ENCODE data around the gene MVK.

The MVK gene

DNA sequence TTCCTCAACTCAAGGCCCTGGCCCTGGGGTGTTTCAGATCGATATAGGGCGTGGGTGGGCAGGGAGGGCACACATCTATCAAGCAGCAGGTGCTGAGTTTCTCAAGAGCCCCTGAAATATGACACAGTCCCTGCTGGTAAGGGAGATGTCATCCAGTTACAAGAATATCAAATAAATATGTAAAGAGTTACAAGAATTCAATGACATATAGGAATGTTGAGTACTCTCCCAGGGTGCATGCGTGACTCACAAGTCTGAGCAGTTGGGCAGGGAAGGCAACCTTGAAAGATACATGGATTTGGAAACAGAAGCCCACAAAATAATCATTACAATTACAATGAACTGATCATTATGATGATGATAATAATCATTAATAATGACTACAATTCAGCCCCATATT lies 35.2 kb downstream of the MVK start:
- DNase-seq (ENCODE audit: low read depth) = no peak

DNA sequence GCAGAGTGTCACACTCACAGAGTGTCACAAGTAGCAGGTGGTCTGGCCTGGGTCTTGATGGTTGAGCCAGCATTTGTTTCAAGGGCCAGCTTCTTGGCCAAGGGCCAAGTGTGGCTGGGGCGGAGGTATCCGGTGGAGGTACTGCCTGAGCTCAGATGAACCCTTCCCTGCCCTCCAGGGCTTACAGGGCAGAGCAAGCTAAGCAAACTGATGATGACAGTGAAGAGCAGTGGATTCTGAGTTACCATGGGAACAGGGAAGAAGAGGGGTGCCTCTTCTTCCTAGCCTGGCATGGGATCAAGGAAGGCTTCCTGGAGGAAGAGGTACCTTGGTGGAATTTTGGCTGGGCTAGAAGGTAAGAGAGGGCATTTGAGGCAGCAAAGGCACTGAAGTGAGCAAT lies 35.7 kb downstream of the MVK start:
- DNase-seq (ENCODE audit: low read depth) = no peak

GRCh38 chr12:109610523-109610922 lies 36.9 kb downstream of the MVK start:
- DNase-seq (ENCODE audit: low read depth) = no peak

- DNase-seq (ENCODE audit: low read depth) = no peak
These were observed 37.6 kb downstream of the MVK start for GRCh38 chr12:109611223-109611622.

DNA sequence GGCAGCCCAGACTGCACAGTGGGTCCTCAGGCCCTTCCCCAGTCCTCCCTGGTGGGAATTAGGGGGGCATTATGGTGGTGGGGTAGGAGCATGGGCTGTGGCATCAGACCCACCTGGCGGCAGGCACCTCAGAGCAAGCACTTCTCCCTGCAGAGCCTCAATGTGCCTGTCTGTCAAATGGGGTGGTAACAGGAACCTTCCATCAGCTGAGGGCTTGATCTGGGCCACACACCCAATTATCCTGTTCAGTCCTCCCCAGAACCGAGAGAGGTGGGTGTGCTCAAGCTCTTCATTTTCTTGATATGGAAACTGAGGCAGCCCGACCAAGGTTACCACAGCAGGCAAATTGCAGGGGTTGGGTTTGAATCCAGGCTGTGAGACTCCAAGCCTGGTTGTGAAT lies 38.4 kb downstream of the MVK start:
- DNase-seq (ENCODE audit: low read depth) = no peak

DNA sequence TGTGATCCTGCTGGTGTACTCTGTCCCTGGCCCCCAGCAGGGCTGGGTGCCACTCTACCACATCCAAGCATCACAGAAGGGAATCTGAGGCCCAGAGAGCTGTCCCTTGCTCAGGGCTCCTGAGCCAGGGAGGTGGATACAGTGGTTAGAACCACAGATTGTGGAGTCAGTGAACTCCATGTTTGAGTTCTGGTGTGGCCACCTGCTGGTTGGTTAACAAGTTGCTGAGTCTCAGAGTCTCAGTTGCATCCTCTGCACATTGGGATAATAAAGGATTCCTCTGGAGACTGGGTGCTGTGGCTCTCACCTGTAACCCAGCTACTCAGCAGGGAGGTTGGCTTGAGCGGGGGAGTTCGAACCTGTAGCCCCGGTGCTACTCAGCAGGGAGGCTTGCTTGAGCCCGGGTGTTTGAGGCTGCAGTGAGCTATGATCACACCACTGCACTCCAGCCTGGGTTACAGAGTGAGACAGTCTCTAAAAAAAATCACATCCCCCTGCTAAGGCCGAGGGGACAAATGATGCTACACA lies 39.4 kb downstream of the MVK start:
- DNase-seq (ENCODE audit: low read depth) = no peak

GRCh38 chr12:109613649-109614455 lies 40.3 kb downstream of the MVK start:
- no peak for DNase-seq (ENCODE audit: low read depth)

DNA sequence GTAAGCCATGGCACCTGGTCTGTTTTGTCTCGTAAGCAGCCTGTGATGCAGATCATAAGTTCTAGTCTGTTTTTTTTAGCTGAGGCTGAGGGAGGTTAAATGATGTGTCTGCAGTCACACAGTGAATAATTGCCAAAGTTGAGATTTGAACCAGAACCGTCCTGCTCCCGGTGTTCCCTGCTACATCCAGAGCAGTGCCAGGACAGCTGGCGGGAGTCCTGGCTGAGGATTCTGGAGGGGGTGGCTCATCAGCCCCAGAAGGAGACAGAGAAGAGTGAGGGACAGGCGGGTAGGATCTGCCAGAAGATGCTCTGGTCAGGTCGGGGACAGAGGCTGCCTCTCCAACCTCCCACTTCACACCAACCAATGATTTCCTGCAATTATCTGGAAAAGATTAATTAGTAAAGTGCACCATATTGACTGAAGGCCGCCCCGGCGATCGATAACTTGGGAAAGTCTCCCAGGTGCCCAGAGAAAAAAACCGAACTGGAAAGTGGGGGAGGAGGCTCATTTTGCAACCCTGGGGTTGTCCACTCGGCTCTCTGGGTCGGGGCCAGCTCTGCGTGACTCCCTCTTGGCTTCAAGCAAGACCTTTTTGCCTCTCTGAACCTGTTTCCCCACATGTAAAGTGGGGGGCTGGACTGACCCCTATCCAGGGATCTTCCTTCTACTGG lies 42.1 kb downstream of the MVK start:
- DNase-seq (ENCODE audit: low read depth) = no peak

GRCh38 chr12:109617491-109617890 lies 43.9 kb downstream of the MVK start:
- DNase-seq (ENCODE audit: low read depth) = no peak

- no peak for DNase-seq (ENCODE audit: low read depth)
These were observed 44.5 kb downstream of the MVK start for GRCh38 chr12:109618082-109618481.

DNA sequence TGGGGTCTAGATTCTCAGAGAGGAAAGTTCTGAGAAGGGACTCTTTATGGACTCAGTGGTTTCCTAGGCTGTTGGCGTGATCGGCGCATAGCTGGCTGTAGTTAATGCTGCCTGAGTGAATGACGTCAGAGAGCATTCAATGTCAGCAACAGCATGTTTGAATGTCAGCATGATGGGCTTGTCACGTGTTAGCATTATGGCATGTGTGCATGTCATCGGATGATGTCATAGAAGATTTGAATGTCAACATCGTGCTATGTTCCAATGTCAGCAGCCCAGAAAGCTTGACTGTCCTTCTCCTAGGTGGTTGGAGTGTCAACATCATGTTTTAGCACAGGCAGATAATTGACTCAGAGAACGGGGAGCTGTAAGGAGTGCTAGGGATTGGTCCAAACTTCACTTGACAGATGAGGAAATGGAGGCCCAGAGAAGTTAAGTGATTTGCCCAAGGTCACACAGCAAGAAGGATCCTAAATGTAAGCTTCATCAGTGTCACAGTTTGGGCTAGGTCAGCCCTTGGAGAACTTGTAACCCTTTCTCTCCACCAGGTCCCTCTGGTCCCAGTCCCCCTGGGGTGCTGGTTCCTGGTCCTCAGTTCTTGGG lies 45.5 kb downstream of the MVK start:
- DNase-seq (ENCODE audit: low read depth) = no peak

GRCh38 chr12:109621211-109621694 lies 47.7 kb downstream of the MVK start:
- DNase-seq (ENCODE audit: low read depth) = no peak

DNA sequence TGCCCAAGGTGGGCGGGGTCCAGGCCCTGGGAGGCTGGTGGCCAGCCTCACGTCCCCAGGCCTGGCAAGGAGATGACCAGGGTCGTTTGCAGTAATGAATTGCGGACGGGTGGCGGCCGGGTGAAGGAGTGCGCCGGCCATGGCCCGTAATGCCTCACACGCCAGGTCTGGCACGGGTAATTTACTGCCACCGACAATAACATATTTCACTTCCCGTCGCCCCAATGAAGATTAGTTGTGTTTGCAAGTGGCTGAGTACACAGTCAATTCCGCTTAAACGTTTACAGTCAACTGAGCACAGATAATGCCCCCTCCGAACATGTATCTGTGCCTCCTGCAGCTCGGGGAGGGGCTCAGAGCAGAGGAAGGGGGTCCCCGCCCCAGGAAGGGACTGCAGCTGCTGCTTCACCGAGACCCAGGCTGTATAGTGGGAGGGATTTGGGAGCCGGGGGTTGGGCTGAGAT lies 48.3 kb downstream of the MVK start:
- no peak for DNase-seq (ENCODE audit: low read depth)

DNA sequence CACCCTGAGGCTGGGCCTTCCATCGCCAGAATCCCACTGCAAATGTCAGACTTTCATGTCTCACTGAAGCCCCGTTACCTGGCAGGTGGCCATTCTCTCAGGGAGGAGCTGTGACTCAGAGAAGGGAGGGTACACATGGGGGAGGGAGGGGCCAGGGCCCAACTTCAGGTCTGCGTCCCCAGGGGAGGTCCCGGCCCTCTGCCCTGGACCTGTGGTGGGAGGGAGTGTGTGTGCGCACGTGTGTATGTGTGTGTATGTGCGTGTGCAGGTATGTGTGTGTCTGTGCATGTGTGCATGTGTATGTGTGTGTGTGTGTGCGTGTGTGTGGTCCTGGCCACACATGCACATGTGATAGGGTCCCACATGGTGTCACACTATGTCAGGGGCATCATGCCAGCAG lies 50.9 kb downstream of the MVK start:
- no peak for DNase-seq (ENCODE audit: low read depth)

DNA sequence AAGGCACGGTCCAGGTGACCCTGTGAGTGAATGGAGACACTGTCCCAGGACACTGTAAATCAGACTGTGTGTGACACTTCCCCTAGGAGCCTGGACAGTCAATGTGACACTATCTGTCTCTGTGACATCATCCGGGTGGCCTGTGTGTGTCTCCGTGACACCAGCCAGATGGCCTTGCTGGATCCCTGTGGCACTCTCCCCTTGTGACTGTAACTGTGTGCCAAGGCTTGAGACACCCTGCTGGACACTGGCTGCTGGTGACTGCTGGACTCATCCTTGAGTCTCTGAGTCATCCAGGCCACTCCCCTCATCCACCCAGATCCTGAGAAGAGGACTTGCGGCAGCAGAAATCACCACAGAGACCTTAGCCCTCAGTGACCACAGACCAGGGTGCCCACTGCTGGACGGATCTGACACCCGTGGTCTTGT lies 51.6 kb downstream of the MVK start:
- DNase-seq (ENCODE audit: low read depth) = peak; percentile 33

- DNase-seq (ENCODE audit: low read depth) = no peak
These were observed 52.3 kb downstream of the MVK start for GRCh38 chr12:109625749-109626377.

DNA sequence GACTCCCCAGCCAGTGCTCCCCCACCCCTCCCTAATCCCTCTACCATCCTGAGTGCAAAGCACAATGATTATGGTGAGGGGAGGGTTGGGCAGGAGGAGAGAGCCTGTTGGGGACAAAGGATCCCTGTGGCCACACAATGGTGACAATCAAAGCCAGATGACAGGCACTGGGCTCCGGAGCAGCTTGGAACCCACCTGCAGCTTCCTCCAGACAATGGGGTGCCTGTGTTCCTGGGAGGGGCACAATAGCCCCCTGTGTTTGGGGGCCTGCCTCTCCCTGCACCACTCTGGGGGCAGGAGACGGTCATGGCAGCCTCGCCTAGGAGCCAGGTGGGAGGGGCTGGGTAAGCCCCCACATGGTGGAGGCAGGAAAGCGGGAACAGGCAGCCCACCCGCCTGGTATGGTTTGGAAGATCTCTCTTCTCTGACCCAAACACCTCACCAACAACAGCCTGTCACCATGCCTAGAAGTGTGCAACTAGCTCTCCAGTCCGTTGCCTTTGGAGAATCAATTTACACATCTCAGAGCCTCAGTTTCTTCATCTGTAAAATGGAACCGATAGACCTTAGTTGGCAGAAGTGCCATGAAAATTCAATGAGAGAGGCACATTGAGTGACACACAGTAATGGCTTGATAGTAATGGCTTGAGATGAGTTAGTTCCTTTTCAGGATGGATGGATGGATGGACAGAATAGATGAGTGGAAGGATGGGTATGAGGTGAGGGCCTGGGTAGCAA lies 53.0 kb downstream of the MVK start:
- DNase-seq (ENCODE audit: low read depth) = no peak

GRCh38 chr12:109627633-109628032 lies 54.0 kb downstream of the MVK start:
- no peak for DNase-seq (ENCODE audit: low read depth)

DNA sequence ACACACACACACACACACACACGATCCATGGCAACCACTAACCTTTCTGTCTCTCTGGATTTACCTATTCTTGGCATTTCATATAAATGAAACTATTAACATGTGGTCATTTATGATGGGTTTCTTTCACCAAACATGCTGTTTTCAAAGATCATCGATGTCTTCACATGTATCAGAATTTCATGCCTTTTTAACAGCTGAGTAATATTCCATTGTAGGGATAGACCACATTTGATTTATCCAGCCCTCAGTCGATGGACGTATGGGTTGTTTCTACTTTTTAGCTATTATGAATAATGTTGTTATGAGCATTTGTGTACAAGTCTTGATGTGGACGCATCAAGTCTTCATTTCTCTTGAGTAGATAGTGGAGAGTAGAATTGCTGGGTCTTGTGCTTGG lies 56.5 kb downstream of the MVK start:
- DNase-seq (ENCODE audit: low read depth) = no peak

- no peak for DNase-seq (ENCODE audit: low read depth)
These were observed 57.2 kb downstream of the MVK start for GRCh38 chr12:109630815-109631214.

- no peak for DNase-seq (ENCODE audit: low read depth)
These were observed 57.7 kb downstream of the MVK start for GRCh38 chr12:109631302-109631701.

- no peak for DNase-seq (ENCODE audit: low read depth)
These were observed 58.2 kb downstream of the MVK start for GRCh38 chr12:109631751-109632150.

Measured in amniotic epithelial cell (primary cell).